Mesothelial cell of epicardium (in vitro differentiated cells): Measurements from ENCODE around the gene DNALI1. TPM values are rescaled to one million over a fixed set of nuclear protein-coding genes. Genes with fewer than 3 reads are reported as not detected.
A peak's percentile ranks its signal among the peaks of the same experiment; 100 is the strongest.

Experiments
- DNase-seq, 2 experiments: peaks; one replicate each; pipeline ENCODE4 v3.0.0; 2021; ENCODE audit warnings: low spot score in 2 of 2; ENCODE audit not compliant: unreplicated experiment in 2 of 2
- H3K27ac Mint-ChIP-seq: 2 replicates; pipeline ENCODE4 v1.8.0; 2021; ENCODE audit warnings: mixed read lengths
- H3K27me3 Mint-ChIP-seq: 2 replicates; pipeline ENCODE4 v1.8.0; 2021; ENCODE audit warnings: low read depth, mixed read lengths
- H3K36me3 Mint-ChIP-seq: 2 replicates; pipeline ENCODE4 v1.8.0; 2021; ENCODE audit warnings: mixed read lengths
- H3K4me1 Mint-ChIP-seq: 2 replicates; pipeline ENCODE4 v1.8.0; 2021; ENCODE audit warnings: mixed read lengths
- H3K4me3 Mint-ChIP-seq: 2 replicates; pipeline ENCODE4 v1.8.0; 2021; ENCODE audit warnings: mild to moderate bottlenecking, moderate library complexity, mixed read lengths
- H3K9me3 Mint-ChIP-seq: 2 replicates; pipeline ENCODE4 v1.8.0; 2021; ENCODE audit warnings: mixed read lengths
- total RNA-seq: library from RNA; stranded (reverse); gene quantifications from 3 replicates; pipeline ENCODE4 v1.2.1, GENCODE V29; 2021
- TF ChIP-seq, protein P1 (sequence below): fragments of 200-600 bp; sonication (generic); IDR thresholded peaks from one replicate; pipeline ENCODE4 v1.5.0; 2021; ENCODE audit warnings: antibody characterized with exemption; ENCODE audit not compliant: unreplicated experiment

Gene DNALI1
- total RNA-seq, 1 donor from 2014 or later, result 12.5 TPM

DNA sequence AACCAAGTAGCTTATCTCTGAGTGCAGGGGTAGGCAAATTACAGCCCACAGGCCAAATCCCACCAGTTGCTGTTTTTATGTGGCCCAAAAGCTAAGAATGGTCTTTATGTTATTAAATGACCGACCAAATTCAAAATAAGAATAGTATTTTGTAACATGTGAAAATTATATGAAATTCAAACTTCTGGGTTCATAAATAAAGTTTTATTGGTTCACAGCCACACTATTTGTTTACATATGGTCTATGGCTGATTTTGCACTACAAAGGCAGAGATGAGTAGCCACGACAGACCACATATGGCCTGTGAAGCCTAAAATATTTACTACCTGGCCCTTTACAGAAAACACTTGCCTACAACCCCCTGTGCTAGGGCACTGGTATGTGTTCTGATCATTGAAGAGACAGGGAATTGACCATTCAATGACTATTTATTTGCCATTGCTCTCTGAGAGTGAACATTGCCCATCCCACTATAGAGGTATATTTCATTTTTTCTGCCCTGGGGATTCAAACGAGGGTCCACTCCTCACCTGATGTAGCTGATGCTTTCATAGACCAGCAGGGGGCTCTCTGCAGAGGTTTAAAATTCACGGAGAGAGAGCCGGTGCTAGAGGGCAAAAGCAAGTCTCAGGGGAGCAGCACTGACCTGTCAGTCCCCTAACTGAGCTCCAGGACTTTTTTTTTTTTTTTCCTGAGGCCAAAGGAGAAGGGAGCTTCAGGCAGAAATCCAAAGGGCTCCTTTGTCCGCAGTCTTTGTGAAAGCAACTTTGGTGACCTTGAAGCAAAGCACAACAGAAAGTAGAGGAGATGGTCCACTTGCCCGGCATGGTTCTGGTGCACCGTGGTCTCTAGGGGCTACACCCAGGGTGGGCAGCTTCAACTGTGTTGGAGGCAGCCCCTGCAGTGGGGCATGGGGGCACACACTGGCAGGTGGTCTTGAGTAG is 46.3 kb downstream of the DNALI1 start:
- Mint-ChIP-seq H3K27ac (no peak overlapping the region), H3K27me3 (peaks cover 22% of the 10 kb centered on the region), H3K36me3 (no peaks in the 10 kb centered on the region), H3K4me1 (peaks cover 39% of the 10 kb centered on the region), H3K4me3 (no peak overlapping the region), H3K9me3 (no peaks in the 10 kb centered on the region)
- no peak for DNase-seq
- TF ChIP-seq, protein P1, sequence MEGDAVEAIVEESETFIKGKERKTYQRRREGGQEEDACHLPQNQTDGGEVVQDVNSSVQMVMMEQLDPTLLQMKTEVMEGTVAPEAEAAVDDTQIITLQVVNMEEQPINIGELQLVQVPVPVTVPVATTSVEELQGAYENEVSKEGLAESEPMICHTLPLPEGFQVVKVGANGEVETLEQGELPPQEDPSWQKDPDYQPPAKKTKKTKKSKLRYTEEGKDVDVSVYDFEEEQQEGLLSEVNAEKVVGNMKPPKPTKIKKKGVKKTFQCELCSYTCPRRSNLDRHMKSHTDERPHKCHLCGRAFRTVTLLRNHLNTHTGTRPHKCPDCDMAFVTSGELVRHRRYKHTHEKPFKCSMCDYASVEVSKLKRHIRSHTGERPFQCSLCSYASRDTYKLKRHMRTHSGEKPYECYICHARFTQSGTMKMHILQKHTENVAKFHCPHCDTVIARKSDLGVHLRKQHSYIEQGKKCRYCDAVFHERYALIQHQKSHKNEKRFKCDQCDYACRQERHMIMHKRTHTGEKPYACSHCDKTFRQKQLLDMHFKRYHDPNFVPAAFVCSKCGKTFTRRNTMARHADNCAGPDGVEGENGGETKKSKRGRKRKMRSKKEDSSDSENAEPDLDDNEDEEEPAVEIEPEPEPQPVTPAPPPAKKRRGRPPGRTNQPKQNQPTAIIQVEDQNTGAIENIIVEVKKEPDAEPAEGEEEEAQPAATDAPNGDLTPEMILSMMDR, result peak; percentile 59

DNA sequence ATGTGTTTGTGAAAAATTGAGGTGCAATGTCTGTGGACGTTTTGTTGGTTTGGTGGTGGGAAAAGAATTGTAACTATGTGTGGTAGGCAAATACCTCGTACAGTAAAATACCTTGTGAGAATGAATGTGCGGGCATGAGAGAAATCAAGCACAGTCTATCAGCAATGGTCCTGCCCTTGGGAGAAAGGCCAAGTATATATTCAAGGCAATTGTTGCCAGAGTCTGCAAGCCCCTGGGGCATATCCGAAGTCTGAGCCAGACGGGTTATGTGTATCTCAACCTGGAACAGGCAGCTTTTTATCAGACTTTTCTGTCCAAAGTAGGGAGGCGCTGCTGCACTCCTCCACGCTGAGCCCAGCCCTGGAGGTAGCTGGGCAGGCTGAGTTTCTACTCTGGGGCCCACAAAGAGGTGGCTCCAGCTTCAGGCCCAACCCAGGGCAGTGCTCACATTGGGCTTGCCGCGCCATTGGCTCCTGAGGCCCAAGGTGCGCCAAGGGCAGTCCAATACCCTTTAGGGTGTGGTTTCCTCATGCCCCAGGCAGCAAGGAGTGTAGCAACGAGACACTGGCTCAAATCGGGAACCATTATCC is 48.4 kb downstream of the DNALI1 start:
- H3K27ac Mint-ChIP-seq, result no peak overlapping the region
- H3K9me3 Mint-ChIP-seq, result no peaks in the 10 kb centered on the region
- DNase-seq, result no peak
- H3K36me3 Mint-ChIP-seq, result no peaks in the 10 kb centered on the region
- H3K4me1 Mint-ChIP-seq, result peaks cover 32% of the 10 kb centered on the region
- TF ChIP-seq, protein P1, result no peak
- H3K4me3 Mint-ChIP-seq, result no peak overlapping the region
- peaks cover 20% of the 10 kb centered on the region for H3K27me3 Mint-ChIP-seq

DNA sequence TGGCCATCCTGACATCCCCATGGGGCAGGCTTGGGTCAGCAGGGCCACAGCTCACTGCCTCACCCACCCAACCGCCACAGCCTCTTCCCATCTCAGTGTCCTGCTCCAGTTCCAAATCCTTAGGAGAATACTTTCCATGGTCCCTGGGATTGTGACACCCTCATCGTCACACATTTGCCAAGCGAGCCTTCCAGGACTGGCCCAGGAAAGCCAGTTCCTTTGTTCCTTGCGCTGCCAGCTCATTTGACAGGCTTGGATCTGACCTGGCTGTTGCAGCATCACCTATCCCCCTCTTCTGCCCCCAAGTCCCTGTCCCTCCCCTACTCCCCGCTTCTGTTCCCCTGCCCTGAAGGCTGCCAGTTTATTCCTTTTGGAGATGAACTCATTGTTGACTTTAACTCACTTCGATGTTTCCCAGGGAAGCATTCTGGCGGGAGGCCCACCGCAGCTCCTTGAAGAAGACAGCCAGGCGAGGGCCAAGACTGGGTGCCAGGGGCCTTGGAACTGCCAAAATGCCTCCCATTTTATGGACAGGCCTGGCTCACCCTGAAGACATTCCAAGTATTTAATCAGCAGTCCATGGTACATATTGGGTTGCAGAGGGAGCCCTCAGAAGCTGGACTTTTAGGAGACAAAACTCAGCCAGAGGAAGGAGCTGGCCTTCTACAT is 49.2 kb downstream of the DNALI1 start:
- no peak overlapping the region for H3K4me3 Mint-ChIP-seq
- TF ChIP-seq, protein P1, result no peak
- DNase-seq, result no peak
- no peaks in the 10 kb centered on the region for H3K9me3 Mint-ChIP-seq
- no peaks in the 10 kb centered on the region for H3K36me3 Mint-ChIP-seq
- peaks cover 22% of the 10 kb centered on the region for H3K27me3 Mint-ChIP-seq
- peak overlapping the region; percentile 29 for H3K27ac Mint-ChIP-seq
- H3K4me1 Mint-ChIP-seq, result peaks cover 29% of the 10 kb centered on the region

DNA sequence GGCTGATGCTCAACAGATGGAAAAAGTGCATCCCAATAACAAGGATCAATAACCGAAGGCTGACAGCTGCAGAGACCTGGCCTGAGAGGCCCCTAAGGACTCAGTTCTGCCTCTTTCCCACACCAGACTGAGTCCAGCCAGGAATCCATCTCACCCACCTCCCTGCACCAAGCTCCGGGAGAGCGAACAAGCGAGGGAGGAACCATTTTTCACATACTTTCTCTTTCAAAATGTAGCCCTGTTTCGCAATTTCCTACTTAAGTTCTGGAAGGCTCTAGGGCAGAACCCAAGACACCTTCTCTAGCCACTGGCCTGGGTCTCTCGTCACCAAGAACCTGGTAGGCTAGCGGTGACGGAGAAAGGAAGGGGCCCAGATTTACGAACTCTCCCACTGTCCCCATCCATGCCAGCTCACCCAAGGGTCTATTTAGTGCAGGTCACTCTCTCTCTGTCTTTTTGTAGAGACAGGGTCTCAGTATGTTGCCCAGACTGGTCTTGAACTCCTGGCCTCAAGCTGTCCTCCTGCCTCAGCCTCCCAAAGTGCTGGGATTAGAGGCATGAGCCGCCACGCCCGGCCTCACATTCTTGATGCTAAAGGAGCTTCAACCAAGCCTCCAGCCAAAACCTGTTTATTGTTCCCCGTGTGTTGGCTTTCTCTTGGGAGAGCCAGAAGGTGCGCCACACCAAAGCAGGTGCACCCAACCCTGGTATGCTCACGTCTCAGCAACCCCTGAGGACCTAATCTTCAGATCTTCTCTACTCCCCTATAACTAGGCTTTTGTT is 49.9 kb downstream of the DNALI1 start:
- Mint-ChIP-seq H3K4me3 (no peak overlapping the region), H3K4me1 (peaks cover 22% of the 10 kb centered on the region), H3K9me3 (no peaks in the 10 kb centered on the region), H3K27ac (no peak overlapping the region), H3K36me3 (no peaks in the 10 kb centered on the region), H3K27me3 (peaks cover 29% of the 10 kb centered on the region)
- DNase-seq, result no peak
- TF ChIP-seq, protein P1, result no peak

DNA sequence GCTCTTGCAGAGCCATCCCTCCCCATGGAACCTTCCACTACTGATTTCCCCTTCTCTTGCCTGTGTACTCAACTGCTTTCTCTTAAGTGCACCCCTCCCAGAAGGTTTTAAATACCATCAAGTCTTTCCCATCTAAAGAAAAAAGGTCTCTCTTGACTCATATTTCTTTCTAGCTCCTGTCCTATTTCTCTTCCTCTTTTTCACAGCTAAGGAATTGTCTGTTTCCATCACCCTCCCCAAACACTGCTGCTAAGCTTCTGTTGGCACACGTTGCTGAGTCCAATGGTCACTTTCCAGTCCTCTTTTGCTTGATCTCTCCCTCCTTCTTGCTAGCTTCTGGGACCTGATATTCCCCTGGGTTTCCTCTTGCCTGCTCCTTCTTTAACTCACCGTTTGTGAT is 52.3 kb downstream of the DNALI1 start:
- Mint-ChIP-seq H3K27me3 (peaks cover 43% of the 10 kb centered on the region), H3K27ac (no peak overlapping the region), H3K9me3 (no peaks in the 10 kb centered on the region), H3K4me3 (no peak overlapping the region), H3K36me3 (no peaks in the 10 kb centered on the region), H3K4me1 (peaks cover 20% of the 10 kb centered on the region)
- TF ChIP-seq, protein P1, result no peak
- no peak for DNase-seq
